HG03060 (cell line): ENCODE measurements around the gene E2F2.

Source experiments
- ATAC-seq: cut with Tn5 transposase; IDR thresholded peaks from one replicate; pipeline ENCODE4 v1.9.1; 2021; ENCODE audit warnings: low read depth, moderate number of reproducible peaks; ENCODE audit not compliant: unreplicated experiment

Gene E2F2

DNA sequence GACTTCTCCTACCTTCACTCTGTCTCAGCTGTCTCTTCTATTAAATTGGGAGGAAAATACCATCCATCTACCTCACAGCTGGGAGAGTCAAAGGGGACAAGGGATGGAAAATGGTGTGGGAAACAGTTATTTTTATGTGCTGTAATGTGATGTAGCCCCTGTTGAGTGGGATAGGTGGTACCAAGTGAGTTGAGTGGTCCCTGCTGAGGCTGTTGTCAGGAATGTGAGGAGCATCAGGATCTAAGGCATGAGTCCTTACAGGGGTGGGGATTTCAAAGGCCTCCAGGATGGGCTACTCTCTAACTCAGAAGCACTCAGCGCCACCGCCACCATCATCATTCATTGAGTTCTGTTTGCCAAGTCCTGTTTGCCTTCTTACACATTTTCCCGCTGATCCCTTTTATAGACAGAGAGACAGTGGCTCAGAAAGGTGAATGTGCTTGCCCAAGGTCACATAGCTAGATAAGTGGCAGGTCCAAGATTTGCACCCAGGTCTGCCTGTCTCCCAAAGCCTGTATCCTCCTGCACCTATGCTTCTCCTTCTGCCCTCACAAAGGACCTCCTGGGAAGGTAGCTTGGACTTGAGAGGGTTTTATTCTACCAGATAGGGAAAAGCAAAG lies 32.8 kb upstream of the E2F2 start:
- ATAC-seq: no peak

DNA sequence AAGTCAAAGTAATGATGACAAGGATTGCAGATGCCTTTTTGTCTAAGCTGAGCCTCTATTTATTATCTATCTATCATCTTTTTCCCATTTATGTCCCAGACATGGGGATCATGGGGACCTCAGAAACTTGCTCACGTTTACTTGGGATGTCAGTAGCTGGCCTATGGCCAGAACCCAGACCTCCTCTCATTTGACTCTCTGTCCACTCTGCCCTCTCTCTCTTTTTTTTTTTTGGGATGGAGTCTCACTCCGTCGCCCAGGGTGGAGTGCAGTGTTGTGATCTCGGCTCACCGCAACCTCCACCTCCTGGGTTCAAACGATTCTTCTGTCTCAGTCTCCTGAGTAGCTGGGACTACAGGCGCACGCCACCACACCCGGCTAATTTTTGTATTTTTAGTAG lies 32.0 kb upstream of the E2F2 start:
- no peak for ATAC-seq

DNA sequence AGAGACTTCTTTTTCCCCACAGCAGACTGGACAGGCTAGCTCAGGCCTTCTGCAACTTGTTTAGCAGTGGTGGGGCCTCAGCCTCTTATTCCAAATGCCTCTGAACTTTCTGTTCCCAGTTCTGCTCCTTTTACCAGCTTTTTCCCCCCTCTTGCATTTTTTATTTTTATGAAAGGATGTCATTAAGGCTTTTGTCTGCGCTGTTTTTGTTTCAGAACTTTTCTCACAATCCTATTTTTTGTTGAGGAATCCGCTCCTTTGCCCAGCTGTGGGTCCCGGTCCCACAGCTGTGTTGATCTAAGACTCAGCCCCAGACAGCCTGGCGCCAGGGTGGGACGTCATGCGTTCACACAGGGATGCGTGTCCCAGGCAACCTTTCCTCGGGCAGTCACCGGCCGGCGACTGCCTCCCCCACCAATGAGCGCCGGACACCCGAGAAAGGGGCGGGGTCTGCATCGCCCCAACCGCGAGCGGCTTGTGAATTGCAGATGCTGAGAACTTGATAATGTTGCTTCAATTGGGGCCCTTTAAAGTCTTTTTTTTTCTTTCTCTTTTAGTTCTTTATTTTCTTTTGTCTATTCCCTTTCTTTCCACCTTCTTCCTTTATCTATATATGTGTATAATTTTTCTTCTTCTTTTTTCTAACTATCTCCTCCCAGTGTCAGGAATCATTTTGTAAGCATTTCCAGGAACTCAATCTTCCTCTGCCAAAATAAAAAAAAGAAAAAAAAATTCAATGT lies 31.3 kb upstream of the E2F2 start:
- no peak for ATAC-seq

DNA sequence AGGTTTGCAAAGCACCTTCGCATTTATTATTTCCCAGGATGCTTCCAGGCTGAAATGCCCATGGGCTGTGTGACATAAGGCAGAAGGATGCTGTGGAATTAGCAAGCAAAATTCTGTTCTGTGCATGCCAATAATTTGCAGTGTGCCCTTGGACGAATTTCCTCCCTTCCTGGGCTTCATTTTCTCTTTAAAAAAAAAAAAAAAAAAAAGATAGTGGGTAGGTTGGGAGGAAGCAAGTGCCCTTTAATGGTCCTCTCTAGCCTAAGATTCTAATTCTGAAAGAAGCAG lies 30.7 kb upstream of the E2F2 start:
- no peak for ATAC-seq

DNA sequence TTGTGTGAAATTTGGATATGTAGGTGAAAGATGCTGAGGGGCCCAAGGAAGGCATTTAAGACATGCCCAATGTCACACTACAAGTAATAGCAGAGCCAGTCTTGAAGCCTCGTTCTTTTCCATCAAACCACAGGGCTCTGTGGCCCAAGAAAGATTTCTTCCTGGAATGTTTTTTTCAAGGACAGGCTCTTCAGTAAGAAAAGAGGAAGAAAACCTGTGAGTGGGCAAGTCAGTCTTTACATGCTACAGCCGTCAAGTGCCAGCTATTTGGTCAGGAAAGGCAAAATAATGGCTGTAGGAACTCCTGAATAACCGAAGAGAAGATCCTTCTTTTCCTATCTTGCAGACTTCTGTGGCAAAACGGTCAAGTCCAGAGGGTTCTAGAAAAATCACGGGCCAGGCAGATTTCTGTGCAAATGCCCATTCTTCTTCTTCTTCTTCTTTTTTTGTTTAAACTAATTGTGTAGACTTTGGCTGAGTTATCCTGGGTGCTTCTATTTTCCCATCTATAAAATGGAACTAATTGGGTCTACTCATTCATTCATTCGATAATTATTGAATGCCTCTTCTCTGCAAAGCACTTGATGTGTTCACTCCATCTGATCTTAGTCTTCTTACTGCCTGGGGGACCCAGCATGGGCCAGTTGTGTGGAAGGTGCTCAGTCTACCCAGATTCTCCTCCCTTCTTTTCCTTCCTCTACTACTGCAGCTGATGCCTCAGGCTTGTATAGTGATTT lies 30.2 kb upstream of the E2F2 start:
- ATAC-seq: no peak

DNA sequence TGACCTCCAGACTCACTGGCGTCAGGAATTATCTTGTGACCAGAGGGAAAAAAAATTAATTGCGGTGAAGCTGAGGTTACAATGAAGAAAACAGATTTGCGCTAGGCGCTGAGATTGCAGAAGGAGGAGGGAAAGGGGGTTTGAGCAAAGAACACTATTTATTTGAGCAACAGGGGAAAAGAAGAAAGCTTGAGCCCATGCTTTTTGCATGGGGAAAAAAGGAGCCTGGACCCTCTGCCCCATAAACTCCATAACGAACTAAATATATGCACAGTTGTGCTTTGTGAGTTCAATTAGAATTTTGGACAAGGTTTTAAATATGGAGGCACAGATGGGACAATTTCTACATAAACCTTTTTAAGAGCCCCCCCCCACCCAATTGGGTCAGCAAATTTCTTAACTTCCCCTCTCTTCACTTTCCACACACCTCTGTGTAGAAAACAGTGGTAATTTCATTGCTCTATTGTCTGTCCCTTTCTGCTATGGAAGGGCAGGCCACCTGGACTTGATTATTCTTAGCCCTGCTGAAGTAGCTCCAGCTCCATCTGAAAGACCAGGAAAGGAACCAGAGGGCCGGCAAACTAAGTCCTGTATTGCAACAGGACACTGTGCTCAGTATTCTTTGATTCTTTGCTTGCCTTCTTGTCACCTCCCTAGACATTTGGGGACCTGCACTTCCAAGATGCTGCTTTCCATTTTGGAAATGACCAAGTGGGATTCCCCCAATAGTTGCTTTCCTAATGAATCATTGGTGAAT lies 29.1 kb upstream of the E2F2 start:
- ATAC-seq: no peak

DNA sequence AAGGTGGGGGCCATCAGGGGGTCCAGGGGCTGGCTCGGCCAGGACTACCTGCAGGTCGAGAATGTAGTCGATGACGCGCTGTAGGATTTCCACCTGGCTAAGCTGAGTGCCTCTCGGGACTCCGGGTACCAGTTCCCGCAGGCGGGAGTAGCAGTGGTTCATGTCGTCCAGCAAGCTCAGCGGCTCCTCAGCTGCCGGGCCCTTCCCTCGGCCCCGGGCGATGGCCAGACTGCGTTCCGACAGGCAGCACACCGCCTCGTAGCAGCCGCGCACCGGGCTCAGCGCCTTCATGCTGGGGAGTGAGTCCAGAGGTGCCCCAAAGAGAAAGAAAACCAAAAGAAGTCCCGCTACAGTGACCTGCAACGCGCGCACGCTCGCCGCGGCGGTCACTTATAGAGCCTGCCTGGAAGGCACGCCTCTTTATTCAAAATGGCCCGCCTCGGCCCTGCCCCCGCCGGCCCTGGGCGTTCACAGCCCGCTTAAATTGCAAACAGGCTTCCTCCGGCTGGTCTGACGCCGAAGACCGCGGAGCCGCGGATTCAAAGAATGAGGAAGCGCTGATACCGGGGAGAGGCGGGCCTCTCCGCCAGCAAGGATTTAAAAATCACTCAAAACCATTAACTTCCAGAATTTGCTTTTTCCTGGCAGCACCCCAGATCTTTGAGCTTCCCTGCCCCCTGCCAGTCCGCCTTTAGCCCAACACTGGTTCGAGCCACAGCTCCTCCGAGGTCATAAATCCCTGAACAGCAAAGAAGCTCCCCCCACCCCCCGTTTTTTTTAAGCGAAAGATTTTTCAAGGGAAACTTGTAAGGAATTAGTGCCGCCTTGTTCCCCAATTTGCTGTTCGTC lies 28.3 kb upstream of the E2F2 start, which contains the start of gene ID3:
TSS of gene ID3 (minus strand) at position 366 of the 849 bp plus-strand sequence. CDS start at position 291, 75 bp downstream.
- ATAC-seq: peak; percentile 58

DNA sequence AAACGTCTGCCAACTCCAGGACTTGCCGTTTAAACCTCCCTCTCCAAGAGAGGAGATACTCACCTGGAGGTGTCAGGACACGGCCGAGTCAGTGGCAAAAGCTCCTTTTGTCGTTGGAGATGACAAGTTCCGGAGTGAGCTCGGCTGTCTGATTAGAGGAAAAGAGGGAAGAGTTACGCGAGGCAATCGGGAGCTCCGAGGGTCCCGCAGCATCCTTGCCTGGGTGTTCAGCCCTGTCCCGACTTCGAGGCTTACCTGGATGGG lies 27.8 kb upstream of the E2F2 start:
- ATAC-seq: no peak

DNA sequence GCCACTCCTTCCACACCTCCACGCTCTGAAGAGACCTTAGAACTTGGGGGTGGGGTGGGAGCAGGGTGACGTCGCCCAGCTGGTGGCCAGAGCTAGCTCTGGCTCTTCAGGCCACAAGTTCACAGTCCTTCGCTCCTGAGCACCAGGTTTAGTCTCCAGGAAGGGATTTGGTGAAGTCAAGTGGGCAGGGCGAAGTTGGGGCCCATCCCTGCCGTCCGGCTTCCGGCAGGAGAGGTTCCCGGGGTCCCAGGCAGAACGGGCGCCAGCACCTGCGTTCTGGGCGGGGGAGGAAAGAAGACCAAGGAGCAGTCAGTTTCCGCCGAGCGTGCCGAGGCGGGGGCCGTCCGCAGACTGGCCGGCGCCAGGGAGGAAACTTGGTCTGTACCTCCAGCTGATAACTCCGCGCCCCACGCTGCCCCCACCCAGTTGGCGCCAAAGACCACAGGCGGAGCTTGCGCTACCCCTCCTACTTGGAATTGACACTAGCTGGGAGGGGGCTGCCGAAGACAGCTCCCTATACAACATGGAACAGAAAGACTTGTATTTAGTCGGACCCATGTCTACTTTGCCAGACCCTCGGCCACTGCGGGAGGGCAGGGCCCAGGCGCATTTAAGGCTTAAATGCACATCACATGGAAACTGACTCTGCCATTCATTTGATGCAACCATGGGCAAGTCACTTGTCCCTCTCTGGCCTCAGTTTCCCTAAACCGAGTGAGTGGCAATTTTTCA lies 27.3 kb upstream of the E2F2 start:
- no peak for ATAC-seq

DNA sequence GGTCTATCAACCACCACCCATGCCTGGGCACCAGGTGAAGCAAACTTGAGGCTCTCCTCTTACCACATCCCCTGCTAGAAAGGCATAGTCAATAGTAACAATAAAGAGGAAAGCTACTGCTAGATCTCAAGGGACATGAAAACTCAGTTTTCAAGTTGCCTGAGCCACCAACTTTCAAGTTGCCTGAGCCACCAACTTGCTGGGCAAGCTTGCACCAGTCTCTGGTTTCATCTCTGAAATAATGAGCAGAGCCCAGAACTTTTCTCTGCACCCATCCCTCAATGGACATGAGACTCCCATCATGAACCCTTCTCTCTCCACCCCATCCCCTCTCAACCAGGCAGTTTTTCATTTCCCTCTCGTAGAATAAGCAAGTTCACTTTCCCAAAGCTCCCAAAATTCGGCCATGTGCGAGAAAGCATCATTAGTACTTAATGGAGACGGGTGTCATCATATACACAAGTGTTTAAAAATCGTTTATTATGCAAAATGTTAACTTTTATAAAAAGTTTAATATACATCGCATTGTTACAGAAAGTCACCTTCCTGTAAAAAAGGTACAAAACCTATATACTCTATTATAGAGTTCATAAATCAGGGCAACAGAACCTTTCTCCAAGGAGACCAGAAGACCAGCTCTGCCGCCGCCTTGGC lies 26.6 kb upstream of the E2F2 start:
- no peak for ATAC-seq

DNA sequence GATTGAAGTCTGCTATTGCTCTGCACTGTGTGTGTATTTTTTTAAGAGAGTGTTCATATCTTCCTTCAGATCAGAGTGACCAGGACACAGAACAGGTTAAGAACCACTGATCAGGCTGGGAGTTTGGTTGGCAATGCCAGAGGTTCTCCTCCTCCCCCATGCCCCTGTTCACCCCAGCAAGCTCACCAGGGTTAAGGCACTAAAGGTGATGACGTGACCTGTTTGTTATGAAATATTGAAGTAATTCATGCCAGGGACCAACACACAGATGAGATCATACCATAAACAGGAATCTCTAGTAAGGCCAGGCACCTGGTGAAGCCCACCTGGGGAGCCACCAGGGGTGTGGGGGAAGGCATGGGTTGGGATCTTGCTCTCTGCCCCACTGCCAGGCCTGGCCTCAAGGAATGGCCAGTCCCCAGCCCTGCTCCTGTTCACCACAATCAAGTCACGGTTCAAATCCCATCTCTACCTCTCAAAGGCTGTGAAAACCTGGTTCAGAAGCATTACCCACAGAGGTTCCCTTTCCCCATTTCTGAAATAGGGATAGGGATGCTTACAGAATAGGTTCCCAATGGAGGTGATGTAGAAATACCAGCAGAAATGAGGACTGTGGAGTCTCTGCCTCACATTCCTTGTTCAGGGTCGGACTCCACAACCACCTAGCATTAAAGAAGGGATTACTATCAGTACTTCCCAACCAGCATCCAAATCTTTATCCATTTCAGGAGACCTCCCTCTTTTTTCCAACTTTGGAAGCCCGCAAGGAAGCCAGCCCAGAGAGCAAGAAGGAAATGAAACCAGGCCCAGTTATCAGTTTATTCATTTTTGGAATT lies 25.8 kb upstream of the E2F2 start:
- no peak for ATAC-seq

DNA sequence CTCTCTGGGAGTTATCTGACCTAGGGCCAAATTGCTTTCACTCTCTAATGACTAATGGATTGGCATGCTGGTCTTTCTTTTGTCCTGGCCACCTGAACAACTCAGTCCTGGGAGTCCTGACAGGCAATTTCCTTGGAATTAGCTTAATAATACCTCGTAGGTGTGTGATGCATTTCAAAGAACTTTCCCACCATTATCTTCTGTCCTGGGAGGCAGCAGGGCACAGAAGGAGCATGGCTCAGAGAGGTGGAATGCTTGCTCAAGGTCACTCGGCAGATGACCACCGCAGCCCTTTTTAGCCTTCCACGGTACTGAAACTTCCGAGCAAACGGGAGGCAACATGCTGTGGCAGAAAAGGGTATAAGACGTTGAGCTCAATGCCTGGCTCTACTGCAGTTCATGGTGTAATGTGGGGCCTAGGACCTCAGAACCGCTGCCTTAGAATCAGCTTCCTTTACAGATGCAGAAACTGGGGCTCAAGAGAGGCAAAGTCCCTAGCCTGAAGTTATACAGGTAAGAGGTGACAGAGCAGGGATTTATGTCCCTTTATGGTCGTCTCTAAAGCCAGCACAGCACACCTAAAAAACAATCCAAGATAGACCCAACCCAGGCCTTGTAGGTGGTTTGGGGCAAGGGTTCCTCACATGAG lies 25.1 kb upstream of the E2F2 start:
- ATAC-seq: no peak

DNA sequence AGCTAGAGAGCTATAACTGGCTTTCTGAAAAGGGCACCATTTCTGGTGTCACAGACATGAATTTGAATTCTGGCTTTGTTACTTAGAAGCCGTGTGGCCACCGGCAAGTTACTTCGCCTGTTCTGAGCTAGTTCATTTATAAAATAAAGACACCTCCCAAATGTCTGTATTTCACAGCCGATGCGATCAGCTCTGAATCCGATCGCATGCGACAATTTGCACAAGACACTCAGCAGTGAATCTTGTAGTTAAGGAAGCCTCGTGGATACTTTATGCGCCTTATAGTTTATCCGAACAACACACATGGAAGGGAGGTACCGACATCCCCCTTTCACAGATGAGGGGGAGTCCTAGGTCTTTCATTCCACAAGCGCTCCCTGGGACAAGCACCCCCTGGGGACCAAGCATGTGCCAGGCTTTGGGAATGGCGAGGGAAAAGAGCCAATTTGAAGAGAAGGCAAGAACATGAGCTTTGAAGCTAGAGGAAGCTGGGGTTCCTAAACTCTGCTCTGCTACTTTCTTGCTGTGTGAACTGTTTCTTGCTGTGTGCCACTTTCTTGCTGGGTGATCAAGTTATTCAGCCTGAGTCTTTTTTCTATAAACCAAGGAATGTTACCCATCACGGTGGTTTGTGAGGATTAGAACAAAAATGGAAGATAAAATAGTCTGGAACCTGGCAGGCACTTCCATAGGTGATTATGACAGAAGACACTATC lies 24.4 kb upstream of the E2F2 start:
- ATAC-seq: no peak

DNA sequence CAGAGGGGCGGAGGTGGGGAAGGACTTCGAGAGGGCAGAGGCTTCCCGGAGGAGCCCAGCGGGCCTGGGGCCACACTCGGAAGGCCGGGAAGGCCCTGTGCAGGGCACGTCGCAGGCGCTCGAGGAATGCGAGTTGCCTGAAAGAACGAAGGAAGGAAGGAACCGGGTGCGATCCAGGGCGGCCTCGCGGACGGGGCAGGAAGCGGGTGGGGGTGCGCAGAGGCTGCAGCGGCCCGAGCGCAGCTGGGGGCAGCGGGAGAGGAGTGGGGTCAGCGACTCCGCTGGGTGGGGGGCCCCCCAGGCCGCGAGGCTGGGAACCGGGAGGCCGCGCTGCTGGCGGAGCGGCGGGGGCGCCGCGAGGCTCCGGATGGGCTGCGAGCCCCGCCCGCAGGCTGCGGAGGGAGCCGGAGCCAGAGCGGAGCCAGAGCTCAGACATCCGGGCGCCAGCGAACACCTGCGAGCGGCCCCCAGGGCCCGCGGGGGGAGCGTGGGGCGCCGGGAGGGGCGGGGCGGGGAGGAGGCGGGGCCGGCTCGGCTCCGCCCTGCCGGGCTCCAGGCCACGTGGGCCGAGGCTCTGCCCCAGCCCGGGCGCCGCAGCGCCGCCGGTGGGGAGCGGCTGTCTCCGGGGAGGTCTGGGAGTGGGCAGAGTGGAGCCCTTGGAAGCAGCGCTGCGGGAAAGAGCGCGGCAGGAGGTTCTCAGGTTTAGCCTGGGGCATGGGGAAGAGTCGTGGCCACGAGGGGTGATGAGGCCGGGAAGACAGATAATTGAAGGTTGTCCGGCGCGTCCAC lies 23.6 kb upstream of the E2F2 start:
- ATAC-seq: no peak

DNA sequence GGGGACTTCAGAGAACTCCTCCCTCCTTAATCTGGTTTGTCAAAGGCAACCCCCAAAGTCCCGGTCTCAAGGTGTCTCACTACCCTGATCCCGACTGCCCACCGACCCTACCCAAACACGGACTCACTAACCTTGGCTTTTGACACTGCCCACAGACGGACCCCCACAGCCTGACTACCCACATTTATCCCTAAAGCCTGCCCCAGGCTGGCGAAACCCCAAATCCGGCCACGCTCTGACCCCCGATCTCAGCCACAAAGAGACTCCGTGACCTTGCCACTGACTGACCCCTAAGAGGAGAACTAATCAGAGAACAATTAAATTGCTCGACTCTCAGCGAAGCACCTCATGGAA lies 23.1 kb upstream of the E2F2 start:
- ATAC-seq: no peak

DNA sequence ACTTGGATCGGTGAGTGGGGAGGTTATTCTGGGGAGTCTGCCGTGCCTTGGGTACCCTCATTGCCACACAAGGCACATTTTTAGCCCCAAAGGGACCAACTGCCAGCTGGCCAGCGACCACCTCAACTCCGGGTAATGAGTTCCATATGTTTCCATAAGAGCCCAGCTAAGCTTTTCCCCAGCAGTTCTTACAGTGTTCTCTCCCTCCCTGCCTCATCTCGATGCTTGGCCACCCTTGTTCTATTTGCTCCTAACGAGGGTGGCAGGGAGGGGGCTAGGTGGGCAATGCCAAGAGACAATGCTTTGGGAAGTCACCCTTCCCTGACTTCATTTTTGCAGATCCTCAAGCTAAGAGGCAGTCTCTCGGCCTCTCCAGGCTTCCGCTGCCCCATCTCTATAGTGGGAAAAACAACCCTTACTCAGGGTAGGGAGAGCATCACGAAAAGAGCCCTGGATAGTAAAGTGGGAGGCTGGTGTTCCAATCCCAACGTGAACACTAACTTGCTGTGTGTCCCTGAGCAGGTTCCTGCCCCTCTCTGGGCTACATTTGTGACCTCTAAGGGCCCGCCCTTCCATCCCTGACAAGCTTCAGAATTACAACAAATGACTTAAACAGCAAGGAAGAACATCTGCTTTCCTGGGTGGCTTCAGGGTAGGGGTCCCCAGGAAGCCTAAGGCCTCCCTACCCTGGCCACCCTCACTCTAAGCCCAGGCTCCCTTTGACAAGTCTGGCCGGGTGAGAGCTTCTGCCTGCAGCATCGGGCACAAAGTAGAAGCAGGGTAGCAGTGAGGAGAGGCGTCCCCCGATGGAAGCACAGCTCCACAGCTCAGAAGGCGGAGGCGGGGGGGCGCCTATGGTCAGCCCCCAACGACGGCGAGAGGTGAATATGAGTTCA lies 22.4 kb upstream of the E2F2 start:
- ATAC-seq: no peak
